NCI-H1105 treated with DMSO at 0.1 percent for 48 hours (cell line): Measurements from ENCODE around the gene PPP2R3A.
"Not testable (repeated sequence)": the region's sequence is repeated elsewhere in the genome, so short reads cannot be mapped to it uniquely, and the experiment has no call there.

Experiments
- DNase-seq: peaks from one replicate; lab custom pipeline; 2025; lab: John Stamatoyannopoulos, UW

Gene PPP2R3A, protein sequence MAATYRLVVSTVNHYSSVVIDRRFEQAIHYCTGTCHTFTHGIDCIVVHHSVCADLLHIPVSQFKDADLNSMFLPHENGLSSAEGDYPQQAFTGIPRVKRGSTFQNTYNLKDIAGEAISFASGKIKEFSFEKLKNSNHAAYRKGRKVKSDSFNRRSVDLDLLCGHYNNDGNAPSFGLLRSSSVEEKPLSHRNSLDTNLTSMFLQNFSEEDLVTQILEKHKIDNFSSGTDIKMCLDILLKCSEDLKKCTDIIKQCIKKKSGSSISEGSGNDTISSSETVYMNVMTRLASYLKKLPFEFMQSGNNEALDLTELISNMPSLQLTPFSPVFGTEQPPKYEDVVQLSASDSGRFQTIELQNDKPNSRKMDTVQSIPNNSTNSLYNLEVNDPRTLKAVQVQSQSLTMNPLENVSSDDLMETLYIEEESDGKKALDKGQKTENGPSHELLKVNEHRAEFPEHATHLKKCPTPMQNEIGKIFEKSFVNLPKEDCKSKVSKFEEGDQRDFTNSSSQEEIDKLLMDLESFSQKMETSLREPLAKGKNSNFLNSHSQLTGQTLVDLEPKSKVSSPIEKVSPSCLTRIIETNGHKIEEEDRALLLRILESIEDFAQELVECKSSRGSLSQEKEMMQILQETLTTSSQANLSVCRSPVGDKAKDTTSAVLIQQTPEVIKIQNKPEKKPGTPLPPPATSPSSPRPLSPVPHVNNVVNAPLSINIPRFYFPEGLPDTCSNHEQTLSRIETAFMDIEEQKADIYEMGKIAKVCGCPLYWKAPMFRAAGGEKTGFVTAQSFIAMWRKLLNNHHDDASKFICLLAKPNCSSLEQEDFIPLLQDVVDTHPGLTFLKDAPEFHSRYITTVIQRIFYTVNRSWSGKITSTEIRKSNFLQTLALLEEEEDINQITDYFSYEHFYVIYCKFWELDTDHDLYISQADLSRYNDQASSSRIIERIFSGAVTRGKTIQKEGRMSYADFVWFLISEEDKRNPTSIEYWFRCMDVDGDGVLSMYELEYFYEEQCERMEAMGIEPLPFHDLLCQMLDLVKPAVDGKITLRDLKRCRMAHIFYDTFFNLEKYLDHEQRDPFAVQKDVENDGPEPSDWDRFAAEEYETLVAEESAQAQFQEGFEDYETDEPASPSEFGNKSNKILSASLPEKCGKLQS (N-terminal part only)

DNA sequence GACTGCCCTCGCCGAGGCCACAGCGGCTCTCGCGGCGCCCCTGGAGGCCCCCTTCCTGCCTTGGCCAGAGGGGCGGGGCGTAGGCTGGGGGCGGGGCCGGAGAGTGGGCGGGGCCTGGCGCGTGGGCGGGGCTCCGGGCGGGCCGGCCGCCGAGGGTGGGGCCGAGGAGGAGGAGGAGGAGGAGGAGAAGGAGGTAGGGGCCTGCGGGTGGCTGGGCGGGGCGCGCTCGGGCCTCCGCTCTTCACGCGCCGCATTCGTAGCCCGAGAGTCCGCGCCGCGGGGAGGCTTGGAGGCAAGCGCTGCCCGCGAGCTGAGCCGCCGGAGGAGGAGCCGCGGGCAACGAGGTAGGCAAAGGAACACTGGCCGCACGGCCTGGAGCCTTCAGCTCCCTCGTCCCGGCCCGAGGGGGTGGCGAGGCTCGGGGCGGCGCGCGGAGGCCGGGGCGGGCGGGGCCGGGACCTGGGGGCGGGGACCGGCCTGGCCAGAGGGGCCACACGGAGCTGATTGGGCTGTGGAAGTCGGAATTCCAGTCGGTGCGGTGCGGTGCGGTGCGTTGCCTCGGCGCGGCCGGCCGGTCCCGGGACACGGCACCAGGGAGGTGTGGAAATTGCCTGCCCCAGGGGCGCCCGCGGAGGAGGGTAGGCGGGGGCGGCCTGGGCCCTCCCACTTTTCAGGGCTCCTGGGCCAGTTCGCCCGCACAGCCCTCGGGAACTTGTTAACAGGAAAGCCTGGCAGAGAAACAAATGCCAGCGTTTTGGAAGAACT is at the start of gene PPP2R3A:
Gene PPP2R3A (plus strand): TSS at position 223 of the 765 bp plus-strand sequence. CDS start 35,771 bp downstream, outside the sequence.
- DNase-seq = peak; percentile 84

DNA sequence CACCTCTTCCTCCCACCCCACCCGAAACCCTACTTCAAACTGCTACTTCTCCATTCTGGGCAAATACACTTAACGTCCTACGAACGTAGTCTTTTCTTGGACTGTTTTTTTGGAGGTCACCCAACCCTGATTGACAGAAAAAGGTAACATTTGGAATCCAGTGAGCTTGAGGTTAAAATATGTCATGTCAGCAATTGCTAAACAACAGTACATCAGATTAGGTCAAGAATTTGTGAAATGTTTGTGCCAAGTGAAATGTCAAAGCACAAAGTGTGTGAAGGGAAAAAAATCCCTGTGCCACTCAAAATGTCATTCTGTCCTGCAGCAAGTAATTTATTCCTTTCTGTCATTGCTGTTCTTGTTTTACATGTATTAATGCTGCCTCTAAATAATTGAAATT is 49.2 kb upstream of the PPP2R3A start:
- DNase-seq = no peak

DNA sequence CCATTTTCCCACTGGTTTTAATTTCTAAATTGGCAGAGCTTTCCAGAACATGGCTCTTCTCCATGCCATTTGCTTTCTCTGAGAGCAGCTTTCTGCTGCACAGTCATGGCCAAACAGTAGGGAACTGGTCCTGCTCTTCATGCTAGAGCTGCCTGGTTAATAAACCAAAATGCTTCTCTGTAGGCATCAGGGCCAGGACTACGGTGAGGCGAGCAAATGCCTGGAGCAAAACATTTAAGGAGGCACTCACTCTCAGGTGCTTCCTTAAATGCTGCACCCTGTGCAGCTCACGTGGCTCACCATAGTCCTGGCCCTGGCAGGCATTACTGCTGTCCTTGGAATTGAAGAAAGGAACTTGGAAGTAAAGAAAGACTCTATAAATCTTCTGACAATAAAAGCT is 48.5 kb upstream of the PPP2R3A start:
- DNase-seq = no peak

DNA sequence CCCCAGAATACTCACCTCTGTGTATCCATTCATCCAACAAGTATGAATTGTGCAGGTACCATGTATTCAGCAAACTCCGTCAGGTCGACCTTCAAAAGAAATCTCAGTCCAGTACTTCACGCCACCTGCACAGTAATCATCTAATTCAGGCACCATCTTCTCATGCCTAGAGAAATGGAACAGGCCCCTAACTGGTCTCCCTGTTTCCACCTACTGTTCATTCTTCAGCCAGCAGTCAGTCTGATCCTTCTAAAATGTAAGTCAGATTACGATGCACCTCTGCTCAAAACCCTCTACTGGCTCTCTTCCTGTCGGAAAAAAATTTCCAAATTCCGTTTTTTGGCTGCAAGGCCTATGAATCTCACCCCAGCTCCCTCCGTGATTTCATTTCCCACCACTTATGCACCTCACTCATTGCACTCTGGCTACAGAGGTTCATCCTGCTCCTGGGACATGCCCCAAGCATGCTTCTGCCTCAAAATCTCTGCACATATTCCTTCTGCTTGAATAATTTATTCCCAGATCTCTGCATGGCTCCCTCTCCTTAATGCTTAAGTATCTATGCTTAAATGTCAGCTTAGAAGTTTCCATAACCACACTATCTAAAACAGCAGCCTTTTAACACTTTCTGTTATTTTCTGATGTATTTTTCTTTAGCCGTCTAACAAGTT is 47.5 kb upstream of the PPP2R3A start:
- DNase-seq = no peak

DNA sequence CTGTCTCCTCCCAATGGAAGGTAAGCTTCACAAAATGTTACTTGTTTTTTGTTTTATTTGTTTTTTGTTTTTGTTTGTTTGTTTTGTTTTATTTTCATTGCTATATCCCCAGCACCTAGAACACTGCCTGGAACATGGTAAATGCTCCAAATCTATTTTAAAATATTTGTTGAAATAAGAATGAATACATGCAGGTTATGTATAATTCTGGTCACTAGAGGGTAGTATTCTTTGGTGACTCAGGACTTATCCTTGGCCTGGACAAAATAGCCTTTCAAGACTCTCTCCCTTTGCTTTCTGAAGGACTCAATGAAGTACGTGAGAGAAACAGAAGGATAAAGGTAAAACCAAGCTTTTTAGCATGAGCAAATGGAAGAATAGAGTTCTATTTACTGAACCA is 46.9 kb upstream of the PPP2R3A start:
- peak; percentile 18 for DNase-seq

DNA sequence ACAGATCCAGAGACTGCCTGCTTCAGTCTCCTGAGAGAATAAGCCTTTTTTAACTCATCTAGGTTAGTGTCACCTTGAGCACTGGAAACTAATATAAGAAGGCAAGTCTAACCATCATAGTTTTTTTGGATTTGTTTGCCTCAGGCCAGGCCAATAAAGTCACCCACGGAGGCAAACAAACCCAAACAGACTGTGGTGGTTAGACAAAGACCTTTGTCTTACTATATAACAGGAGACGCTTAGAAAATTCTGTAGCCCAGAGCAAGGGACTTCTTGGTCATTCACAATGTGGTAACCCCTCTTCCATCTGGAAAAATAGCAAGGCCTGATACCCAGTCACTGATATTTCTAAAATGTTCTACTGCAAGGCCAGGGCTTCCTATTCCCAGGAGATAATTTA is 45.3 kb upstream of the PPP2R3A start:
- no peak for DNase-seq

DNA sequence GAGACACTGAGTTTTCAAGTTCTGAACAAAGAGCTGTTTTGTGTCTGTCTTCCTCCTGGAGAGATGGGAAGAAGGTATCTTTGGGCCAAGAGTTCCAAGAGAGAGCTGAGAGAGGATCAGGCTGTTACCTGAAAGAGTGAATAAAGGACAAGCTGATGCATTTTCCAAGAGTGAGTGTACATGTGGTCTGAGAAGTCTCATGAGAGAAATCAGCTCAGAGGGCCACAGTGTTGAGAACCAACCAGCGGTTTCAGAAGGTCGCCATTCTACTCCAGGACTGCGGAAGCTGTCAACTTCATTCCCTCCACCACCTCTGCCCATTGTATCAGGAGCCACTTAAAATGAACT is 42.7 kb upstream of the PPP2R3A start:
- no peak for DNase-seq

DNA sequence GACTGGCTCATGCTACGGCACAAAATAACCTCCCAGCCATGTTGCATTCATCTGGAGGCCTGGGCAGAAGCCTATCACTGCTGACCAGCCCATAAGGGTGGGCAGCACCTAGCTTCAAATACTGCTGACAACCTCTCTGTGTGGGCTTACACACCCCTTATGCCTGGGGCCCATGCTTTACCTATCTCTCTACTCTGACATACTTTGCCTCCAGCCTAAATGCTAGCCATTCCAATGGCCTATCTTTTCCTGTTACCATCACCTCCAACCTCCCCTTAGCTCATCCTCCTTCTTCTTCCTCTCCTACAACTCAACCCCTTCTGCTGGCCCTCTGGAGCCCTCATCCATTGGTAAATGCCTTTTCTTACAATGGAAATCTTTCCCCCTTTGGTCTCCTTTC is 41.0 kb upstream of the PPP2R3A start:
- no peak for DNase-seq

DNA sequence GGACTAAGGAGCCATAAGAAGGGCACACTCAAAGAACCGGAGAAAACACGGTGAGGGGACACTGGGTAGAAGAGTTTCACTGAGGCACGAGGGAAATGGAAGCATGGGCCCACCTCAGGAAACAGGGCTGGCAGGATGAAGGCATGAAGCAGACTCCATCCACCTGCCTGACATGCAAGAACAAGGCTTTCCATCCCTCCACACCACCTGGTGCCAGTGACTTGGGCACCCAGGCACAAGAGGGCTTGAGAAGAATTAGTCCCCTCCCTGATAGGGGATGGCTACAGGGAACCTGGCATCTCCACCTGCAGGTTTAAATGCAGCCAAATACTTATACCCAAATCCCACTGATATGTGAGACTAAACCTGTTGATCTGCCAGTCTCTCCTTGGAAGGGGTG is 38.9 kb upstream of the PPP2R3A start:
- no peak for DNase-seq

DNA sequence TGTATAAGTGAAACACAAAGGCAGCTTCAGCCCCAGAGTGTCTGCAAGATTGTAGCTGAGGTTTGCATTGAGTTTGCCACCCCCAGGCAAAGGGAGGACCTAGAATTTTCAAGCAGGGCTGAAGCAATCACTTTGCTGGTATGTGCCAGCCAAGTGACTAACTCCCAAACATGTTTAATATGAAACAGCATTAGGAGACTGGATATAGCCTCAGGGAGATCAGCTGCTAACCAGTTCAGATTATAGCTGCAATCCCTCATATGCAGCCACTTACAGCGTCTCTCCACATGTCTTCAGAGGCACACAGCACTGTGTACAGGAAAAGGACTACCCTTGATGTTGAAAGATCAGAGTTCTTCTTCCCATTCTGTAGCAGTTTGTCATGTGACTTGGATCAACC is 38.4 kb upstream of the PPP2R3A start:
- DNase-seq = no peak

DNA sequence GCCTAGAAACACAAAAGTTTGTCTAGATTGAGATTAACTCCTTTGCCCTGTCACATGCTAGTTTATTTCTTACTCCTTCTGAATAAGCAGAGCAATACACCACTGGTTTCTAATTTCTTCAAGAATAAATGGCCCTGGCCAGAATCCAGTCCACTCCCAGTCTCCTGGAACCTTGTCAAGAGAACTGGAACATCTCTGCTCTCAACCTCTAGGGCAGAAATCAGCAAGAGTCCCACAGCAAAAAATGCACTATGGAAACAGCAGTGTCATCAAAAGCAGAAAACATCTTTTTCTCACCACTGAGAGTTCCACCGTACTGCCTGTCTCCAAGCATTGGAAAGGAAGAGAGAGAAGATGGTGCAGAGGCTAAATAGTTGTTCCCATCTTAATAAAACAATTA is 35.9 kb upstream of the PPP2R3A start:
- DNase-seq = no peak

DNA sequence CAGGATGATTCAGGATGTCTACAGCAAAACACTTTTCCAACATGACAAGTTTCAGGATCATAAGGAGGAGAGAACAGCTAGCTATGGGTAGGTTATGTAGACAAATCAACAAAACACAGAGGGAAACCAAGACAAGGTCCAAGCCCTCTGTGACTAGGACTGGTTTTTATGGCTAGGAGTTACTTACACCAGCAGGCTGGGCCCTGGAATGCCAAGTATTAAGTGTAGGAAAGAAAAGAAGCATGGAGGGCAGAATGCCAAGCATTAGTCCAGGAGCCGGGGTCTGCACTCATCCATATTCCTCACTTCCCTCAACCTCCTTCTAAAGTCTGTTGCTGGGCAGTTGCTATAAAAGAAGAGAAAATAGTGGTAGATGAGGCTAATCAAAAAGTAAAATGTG is 35.3 kb upstream of the PPP2R3A start:
- no peak for DNase-seq

DNA sequence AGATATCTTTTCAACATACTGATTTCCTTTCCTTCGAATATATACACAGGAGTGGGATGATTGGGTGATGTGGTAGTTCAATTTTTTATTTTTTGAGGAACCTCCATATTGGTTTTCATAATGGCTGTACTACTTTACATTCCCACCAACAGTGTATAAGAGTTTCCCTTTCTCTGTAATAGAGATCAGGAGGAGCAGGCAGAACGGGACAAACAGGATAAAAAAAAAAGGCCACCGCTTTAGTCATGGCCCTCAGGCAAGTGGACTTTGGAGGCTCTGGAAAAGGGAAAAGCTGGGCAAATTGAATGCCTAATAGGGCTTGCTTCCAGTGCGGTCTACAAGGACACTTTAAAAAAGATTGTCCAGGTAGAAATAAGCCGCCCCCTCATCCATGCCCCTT is 30.4 kb upstream of the PPP2R3A start:
- not testable (repeated sequence) for DNase-seq

DNA sequence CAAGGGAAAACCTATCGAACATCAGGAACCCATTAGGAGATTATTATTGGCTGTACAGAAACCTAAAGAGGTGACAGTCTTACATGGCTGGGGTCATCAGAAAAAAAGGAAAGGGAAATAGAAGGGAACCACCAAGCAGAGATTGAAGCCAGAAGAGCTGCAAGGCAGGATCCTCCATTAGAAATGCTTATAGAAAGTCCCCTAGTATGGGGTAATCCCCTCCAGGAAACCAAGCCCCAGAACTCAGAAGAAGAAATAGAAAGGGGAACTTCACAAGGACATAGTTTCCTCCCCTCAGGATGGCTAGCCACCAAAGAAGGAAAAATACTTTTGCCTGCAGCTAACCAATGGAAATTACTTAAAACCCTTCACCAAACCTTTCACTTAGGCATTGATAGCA is 27.8 kb upstream of the PPP2R3A start:
- not testable (repeated sequence) for DNase-seq

DNA sequence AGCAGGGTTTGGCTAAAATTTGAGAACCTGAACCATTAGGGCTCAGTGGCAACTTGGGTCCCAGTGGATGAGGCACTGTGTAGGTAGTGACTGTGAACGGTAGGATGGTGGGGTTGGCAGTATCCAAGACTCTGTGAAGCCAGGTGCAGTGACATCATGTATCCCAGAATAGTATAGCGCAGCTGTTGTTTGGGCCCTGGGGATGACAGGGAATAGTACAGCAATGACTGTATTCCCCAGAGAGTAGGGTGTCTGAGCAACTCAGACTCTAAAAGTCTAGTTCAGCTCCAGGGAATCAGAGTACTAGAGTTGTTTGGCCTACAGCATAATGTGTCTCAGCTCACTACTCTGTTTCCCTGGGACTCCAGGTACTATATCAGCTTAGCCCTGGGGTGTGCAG is 20.7 kb upstream of the PPP2R3A start:
- DNase-seq = no peak

DNA sequence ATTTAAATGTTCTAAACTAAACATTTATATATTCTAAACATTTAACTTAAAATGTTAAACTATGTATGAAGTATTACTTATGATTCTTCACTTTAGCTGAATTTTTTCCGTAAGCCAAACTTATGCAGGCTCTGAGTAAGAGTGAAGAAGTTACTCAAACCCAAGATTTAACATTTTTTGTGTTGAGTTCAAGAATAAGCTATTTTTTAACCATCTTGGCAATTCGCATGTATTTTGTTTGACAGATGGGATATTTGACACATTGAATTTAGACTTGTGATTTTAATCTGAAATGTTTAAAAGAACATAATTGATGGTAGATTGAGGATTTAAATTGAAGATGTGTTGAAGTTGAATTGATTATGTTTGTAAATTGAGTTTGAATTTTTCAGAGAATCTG is 14.6 kb upstream of the PPP2R3A start:
- no peak for DNase-seq

DNA sequence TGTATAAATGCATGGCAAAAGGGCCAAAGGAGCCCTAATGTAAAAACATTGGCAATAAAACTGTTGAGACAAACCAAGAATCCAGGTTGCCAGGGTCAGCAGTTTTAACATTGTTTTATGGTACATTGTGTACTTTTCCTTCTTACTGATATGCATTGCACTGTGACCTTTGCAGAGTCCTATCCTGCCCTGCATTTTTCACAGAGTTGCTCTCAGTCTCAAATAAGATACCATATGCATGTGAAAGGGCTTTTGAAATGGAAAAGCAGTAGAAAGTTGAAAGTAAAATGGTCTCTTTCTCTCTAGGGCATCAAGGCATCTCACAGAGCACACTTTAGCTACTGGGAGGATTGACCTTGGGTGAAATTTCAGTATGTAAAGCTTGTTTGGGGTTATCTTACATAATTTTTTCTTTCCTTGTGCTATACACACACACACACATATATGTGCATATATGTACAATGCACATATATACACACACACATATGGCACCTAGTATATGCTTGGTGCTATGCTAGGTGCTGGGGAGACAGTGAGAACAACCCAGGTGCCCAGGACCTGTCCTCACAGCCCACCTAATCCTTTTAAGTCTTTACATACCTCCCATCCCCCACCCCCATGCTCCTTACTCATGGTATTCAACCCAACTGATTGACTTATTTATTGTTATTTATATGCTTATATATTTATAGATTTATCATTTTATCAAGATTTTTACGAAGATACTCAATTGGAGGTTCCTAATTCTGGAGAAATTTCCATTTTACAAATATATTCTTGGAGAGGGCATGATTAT is 1.2 kb upstream of the PPP2R3A start:
- no peak for DNase-seq

DNA sequence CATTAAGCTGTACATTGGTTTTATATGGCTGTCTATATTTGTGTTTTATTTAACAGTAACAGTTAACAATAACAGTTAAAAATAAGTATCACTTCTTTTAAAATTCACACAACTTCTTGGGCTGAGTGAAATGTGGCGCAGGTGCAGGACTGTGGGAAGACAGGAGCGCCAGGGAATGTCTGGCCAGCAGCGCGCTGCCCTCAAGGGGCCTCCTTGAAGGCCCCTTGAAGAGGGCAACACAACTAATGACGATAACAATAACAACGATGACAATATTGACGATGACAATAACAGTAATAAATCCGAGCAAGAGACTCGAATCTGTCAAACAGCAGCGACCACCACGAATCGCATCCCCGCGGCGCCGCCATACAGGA is 411 bp upstream of the PPP2R3A start:
- DNase-seq = no peak

DNA sequence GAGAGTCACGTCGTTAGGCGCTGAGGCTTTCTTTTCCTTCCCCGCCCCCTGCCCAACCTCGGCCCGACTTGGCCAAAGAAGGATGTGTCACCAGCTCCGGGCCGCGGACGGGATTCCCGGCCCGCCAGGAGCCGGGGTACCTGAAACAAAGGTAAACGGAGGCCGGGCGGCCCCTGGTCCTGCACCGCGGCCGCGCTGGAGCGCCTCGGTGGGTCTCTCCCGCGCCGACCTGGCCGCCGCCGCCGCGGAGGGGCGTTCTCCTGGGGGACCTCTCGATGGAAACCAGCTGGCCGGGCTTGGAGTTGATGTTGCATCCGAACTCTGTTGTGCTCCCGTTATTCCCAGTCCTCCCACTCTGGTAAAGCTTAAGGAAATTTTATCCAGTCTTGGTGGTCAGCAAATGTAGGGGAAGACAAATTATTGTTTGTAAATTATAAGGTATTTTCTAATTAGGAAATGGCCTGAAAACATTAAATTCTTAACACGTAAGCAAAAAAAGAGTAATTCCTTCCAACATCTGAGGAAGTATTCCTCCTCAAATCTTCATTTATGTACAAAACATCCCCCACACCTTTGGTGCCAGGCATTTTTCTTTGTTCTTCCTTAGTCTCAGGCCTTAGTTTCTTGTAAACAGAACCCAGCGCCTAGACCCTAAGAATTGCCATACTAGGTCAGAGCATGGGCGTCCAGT is 888 bp downstream of the PPP2R3A start:
- peak; percentile 60 for DNase-seq

DNA sequence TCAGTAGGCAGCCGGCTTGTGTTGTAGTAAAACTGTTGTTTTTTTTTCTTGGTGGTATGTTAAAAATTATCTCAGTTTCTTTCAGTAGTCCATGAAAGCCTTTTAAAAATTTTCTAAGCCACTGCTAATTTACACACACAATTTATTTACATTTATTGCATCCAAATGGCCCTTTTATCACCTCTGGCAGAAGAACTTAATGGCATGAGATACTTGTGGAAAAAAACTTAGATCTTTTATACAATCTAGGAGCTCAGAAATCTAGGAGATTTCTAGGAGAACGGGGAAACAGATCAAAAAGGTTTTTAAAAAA is 1.4 kb downstream of the PPP2R3A start:
- DNase-seq = no peak
